HEK293 (cell line): ENCODE measurements around the gene ZSCAN29.

ENCODE experiments used
- BCL11A ChIP-seq: fragments of 450-650 bp; formaldehyde crosslinking; IDR thresholded peaks from 2 replicates; pipeline ENCODE4 v1.5.1; 2016; ENCODE audit warnings: low read depth, missing biosample characterization, missing genetic modification characterization
- PATZ1 ChIP-seq: fragments of 450-650 bp; formaldehyde crosslinking; IDR thresholded peaks from 2 replicates; pipeline ENCODE4 v1.5.1; 2016; ENCODE audit warnings: missing biosample characterization, missing genetic modification characterization
- TCF7L2 ChIP-seq: IDR thresholded peaks from 2 replicates; pipeline ENCODE4 v1.6.1; 2011; ENCODE audit warnings: low read depth, mild to moderate bottlenecking, inconsistent platforms, low read length, moderate library complexity, borderline replicate concordance
- ZBTB26 ChIP-seq: fragments of 450-650 bp; formaldehyde crosslinking; optimal IDR thresholded peaks from 2 replicates; pipeline ENCODE3; 2016; ENCODE audit warnings: missing biosample characterization, mild to moderate bottlenecking, missing genetic modification characterization
- ZBTB6 ChIP-seq: fragments of 450-650 bp; formaldehyde crosslinking; IDR thresholded peaks from 2 replicates; pipeline ENCODE4 v1.5.1; 2017; ENCODE audit warnings: missing biosample characterization, missing genetic modification characterization
- ZFP69B ChIP-seq: fragments of 450-650 bp; formaldehyde crosslinking; IDR thresholded peaks from 2 replicates; pipeline ENCODE4 v1.5.1; 2016; ENCODE audit warnings: missing biosample characterization, missing genetic modification characterization
- ZNF530 ChIP-seq: fragments of 450-650 bp; formaldehyde crosslinking; IDR thresholded peaks from 2 replicates; pipeline ENCODE4 v1.5.1; 2016; ENCODE audit warnings: low read depth, missing biosample characterization, missing genetic modification characterization
- ZNF639 ChIP-seq: fragments of 450-650 bp; formaldehyde crosslinking; IDR thresholded peaks from 2 replicates; pipeline ENCODE4 v1.5.1; 2016; ENCODE audit warnings: missing biosample characterization, missing genetic modification characterization
- ZNF768 ChIP-seq: fragments of 450-650 bp; formaldehyde crosslinking; IDR thresholded peaks from 2 replicates; pipeline ENCODE4 v1.5.1; 2018; ENCODE audit warnings: missing biosample characterization, mild to moderate bottlenecking, missing genetic modification characterization
- TF ChIP-seq, protein P1 (sequence below): fragments of 450-650 bp; formaldehyde crosslinking; IDR thresholded peaks from 2 replicates; pipeline ENCODE4 v1.5.1; 2016; ENCODE audit warnings: missing biosample characterization, missing genetic modification characterization

DNA sequence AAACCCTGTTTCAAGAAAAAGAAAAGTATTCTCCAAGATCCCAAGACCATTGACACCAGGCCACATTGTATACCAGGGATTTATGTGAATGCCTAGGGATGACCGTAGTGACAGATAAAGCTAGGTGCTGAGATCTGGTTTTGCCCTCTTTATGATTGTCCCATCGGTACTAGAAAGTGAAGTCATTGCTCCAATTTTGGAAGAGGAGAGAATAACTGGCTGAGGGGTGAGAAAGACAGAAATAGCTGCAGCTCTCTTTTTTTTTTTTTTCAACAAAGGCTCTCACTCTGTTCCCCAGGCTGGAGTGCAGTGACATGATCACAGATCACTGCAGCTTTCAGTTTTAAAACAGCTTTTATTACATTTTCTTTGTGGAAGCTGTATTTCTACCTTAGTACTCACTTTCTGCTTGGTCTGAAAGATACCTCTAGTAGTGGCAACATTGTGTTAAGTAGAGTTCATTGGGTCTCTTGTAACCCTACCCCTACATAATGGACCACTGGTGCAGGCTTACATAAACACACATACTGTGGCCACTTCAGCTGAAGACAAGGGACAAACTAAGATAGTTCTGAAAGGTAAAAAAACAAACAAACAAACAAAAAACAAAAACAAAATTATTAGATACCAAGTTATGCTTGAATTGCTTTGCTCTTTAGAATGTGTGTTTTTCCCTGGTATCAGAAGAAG is 18.0 kb downstream of the ZSCAN29 start:
- TF ChIP-seq, protein P1, sequence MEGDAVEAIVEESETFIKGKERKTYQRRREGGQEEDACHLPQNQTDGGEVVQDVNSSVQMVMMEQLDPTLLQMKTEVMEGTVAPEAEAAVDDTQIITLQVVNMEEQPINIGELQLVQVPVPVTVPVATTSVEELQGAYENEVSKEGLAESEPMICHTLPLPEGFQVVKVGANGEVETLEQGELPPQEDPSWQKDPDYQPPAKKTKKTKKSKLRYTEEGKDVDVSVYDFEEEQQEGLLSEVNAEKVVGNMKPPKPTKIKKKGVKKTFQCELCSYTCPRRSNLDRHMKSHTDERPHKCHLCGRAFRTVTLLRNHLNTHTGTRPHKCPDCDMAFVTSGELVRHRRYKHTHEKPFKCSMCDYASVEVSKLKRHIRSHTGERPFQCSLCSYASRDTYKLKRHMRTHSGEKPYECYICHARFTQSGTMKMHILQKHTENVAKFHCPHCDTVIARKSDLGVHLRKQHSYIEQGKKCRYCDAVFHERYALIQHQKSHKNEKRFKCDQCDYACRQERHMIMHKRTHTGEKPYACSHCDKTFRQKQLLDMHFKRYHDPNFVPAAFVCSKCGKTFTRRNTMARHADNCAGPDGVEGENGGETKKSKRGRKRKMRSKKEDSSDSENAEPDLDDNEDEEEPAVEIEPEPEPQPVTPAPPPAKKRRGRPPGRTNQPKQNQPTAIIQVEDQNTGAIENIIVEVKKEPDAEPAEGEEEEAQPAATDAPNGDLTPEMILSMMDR (tag by site-specific recombination), result no peak
- TF ChIP-seq ZNF768 (no peak), ZBTB6 (tag by site-specific recombination) (no peak), ZFP69B (tag by site-specific recombination) (no peak), TCF7L2 (no peak), ZNF639 (tag by site-specific recombination) (no peak), ZBTB26 (tag by site-specific recombination) (no peak), ZNF530 (tag by site-specific recombination) (no peak), BCL11A (no peak), PATZ1 (tag by site-specific recombination) (no peak)
